CD4-positive, alpha-beta T cell treated with Interleukin-21 for 1 hour (primary cell): Measurements from ENCODE around the gene CPA4.

Source experiments
- DNase-seq: peaks from one replicate; pipeline ENCODE4 v3.0.0-alpha.2; 2020

Gene CPA4

GRCh38 chr7:130275826-130276297, 17.1 kb upstream of the CPA4 start:
- no peak for DNase-seq

GRCh38 chr7:130276796-130277762, 15.9 kb upstream of the CPA4 start:
- DNase-seq, result no peak

GRCh38 chr7:130277763-130278643, 15.0 kb upstream of the CPA4 start:
- no peak for DNase-seq

GRCh38 chr7:130278860-130279259, 14.1 kb upstream of the CPA4 start:
- DNase-seq, result no peak

- no peak for DNase-seq
Measured at GRCh38 chr7:130279286-130279685, 13.7 kb upstream of the CPA4 start.

- no peak for DNase-seq
Measured at GRCh38 chr7:130279906-130280305, 13.1 kb upstream of the CPA4 start.

GRCh38 chr7:130281260-130281659, 11.7 kb upstream of the CPA4 start:
- DNase-seq, result no peak

- no peak for DNase-seq
Measured at GRCh38 chr7:130286881-130287280, 6.1 kb upstream of the CPA4 start.

- no peak for DNase-seq
Measured at GRCh38 chr7:130288168-130288567, 4.8 kb upstream of the CPA4 start.

- no peak for DNase-seq
Measured at GRCh38 chr7:130288829-130289228, 4.1 kb upstream of the CPA4 start.

GRCh38 chr7:130289478-130289877, 3.5 kb upstream of the CPA4 start:
- DNase-seq, result no peak

- no peak for DNase-seq
Measured at GRCh38 chr7:130290745-130291144, 2.2 kb upstream of the CPA4 start.

GRCh38 chr7:130293521-130293920, 560 bp downstream of the CPA4 start:
- no peak for DNase-seq

GRCh38 chr7:130294314-130294713, 1.4 kb downstream of the CPA4 start:
- DNase-seq, result no peak

- DNase-seq, result no peak
Measured at GRCh38 chr7:130296221-130296951, 3.4 kb downstream of the CPA4 start.

GRCh38 chr7:130297628-130298543, 4.9 kb downstream of the CPA4 start:
- DNase-seq, result no peak

GRCh38 chr7:130298544-130299326, 5.8 kb downstream of the CPA4 start:
- DNase-seq, result no peak

- no peak for DNase-seq
Measured at GRCh38 chr7:130299866-130300265, 6.9 kb downstream of the CPA4 start.

GRCh38 chr7:130301501-130302020, 8.6 kb downstream of the CPA4 start:
- DNase-seq, result no peak

- no peak for DNase-seq
Measured at GRCh38 chr7:130302649-130303048, 9.7 kb downstream of the CPA4 start.

- no peak for DNase-seq
Measured at GRCh38 chr7:130303127-130303526, 10.2 kb downstream of the CPA4 start.
